GM21786 (cell line): ENCODE data around the gene PPFIA2.

Experiments used
- ATAC-seq: cut with Tn5 transposase; IDR thresholded peaks from one replicate; pipeline ENCODE4 v1.9.1; 2021; ENCODE audit not compliant: unreplicated experiment

The PPFIA2 gene

GRCh38 chr12:81759190-81760051 is at the start of gene PPFIA2:
TSS of gene PPFIA2 (minus strand) at chr12:81759350.
- no peak for ATAC-seq

GRCh38 chr12:81800298-81801148 is 41.4 kb upstream of the PPFIA2 start:
- no peak for ATAC-seq

GRCh38 chr12:81798294-81798693 is 39.1 kb upstream of the PPFIA2 start:
- no peak for ATAC-seq

GRCh38 chr12:81797100-81797499 is 38.0 kb upstream of the PPFIA2 start:
- ATAC-seq, result no peak

- ATAC-seq, result no peak
Measured at GRCh38 chr12:81792666-81793065, 33.5 kb upstream of the PPFIA2 start.

- ATAC-seq, result no peak
Measured at GRCh38 chr12:81779216-81779615, 20.1 kb upstream of the PPFIA2 start.

- no peak for ATAC-seq
Measured at GRCh38 chr12:81778719-81779118, 19.6 kb upstream of the PPFIA2 start.

- ATAC-seq, result no peak
Measured at GRCh38 chr12:81758421-81759189, 545 bp downstream of the PPFIA2 start.

- no peak for ATAC-seq
Measured at GRCh38 chr12:81757731-81758365, 1.3 kb downstream of the PPFIA2 start.

- no peak for ATAC-seq
Measured at GRCh38 chr12:81729781-81730180, 29.4 kb downstream of the PPFIA2 start.

GRCh38 chr12:81727391-81727790 is 31.8 kb downstream of the PPFIA2 start:
- no peak for ATAC-seq

- no peak for ATAC-seq
Measured at GRCh38 chr12:81726634-81727033, 32.5 kb downstream of the PPFIA2 start.

GRCh38 chr12:81723361-81723760 is 35.8 kb downstream of the PPFIA2 start:
- ATAC-seq, result no peak

- ATAC-seq, result no peak
Measured at GRCh38 chr12:81722004-81722403, 37.1 kb downstream of the PPFIA2 start.

- no peak for ATAC-seq
Measured at GRCh38 chr12:81718616-81719015, 40.5 kb downstream of the PPFIA2 start.

GRCh38 chr12:81712536-81712935 is 46.6 kb downstream of the PPFIA2 start:
- ATAC-seq, result no peak

- no peak for ATAC-seq
Measured at GRCh38 chr12:81705586-81705985, 53.6 kb downstream of the PPFIA2 start.

- ATAC-seq, result no peak
Measured at GRCh38 chr12:81699551-81699950, 59.6 kb downstream of the PPFIA2 start.

- ATAC-seq, result no peak
Measured at GRCh38 chr12:81692008-81692407, 67.1 kb downstream of the PPFIA2 start.

- ATAC-seq, result no peak
Measured at GRCh38 chr12:81683881-81684280, 75.3 kb downstream of the PPFIA2 start.

- no peak for ATAC-seq
Measured at GRCh38 chr12:81679614-81680013, 79.5 kb downstream of the PPFIA2 start.
